ENCODE measurements around the gene WDR4. TPM values are rescaled to one million over a fixed set of nuclear protein-coding genes. Genes with fewer than 3 reads are reported as not detected.
A peak's percentile ranks its signal among the peaks of the same experiment; 100 is the strongest.
"Not testable (repeated sequence)": the region's sequence is repeated elsewhere in the genome, so short reads cannot be mapped to it uniquely, and the experiment has no call there.

WDR4 gene
- total and polyA plus RNA-seq, 7 experiments from 2014 or later: 10.4 to 39.1 (median 29.2) TPM

DNA sequence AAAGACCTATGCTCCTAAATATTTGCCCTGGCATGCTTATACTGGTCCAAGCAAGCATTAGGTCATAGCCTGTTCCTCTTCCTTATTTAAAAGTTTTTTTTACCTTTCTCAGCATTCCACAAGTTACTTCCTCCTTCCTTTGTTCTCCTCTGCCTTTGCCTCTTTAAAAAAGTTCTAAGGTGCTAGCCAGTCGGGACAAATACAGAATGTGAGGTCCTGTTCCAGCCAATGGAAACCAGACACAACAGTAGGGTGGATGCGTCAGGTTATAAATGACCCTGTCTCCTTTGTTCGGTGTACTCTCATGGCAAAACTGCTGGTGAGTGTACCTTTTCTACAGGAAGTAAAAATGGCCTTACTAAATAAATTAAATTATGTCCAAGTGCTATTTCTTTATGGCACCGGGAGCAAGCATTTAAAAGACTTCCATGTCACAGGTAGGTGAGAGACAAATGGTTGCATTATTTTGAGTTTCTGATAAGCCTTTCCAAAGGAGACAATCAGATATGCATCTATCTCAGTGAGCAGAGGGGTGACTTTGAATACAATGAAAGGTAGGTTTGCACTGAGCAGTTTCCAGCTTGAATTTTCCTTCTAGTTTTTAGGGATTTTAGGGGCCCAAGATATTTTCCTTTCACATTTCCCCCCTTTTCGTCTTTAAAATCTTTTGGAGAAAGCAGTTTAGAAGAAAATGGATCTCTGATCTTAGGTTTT, 66.7 kb downstream of the WDR4 start:
- ChIA-PET POLR2A (interaction anchor here (0.7 kb wide), 1 partner anchor 17 kb away, joined by 3 read pairs; no protein-coding TSS in a partner anchor), CTCF (interaction anchor here (0.7 kb wide), 1 partner anchor 432 kb away, joined by 3 read pairs; no protein-coding TSS in a partner anchor)
- not testable (repeated sequence) for H3K4me1 ChIP-seq (ENCODE audit: control insufficient read depth in 2 of 2, insufficient read depth in 2 of 2, low read length in 2 of 2); H3K36me3 Mint-ChIP-seq; H3K4me3 Mint-ChIP-seq; H3K4me1 Mint-ChIP-seq; H3K27me3 ChIP-seq (ENCODE audit: control insufficient read depth in 2 of 2, insufficient read depth in 2 of 2, low read length in 2 of 2); H3K27ac ChIP-seq (ENCODE audit: low read depth, low read length); ATAC-seq; H3K9me3 Mint-ChIP-seq; H3K9me3 ChIP-seq (ENCODE audit: control insufficient read depth in 2 of 3, low read length in 3 of 3); H3K4me3 ChIP-seq (ENCODE audit: low read length); H3K36me3 ChIP-seq (ENCODE audit: control insufficient read depth in 2 of 3, insufficient read depth in 3 of 3, low read length in 3 of 3); DNase-seq
- H3K27ac Mint-ChIP-seq: peak overlapping the region in 1 of 9 donors; percentile 56
- intact Hi-C loops (cut with micrococcal nuclease): loop anchor here in 1 of 2 donors (10.0 kb wide), 1 partner anchor 68 kb away; no protein-coding TSS in a partner anchor
- H3K27me3 Mint-ChIP-seq: peaks cover 0 to 32% (median 0%) of the 10 kb centered on the region in 5 donors

DNA sequence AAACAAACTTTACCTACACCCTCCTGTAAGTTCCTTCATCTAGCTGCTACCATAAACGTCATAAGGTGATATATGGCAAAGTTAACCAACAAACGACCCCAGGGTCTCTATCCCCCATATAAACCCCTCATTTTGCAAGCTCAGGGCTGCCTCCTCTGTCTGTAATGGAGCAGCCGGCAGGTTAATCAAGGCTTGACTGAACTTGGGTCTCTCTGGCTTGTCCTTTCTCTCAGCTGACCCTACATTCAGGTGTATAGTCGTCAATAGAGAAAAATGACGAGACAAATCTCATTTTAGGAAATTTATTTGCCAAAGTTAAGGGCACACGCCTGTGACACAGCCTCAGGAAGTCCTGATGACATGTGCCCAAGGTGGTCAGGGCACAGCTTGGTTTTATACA, 67.4 kb downstream of the WDR4 start:
- no peak overlapping the region for H3K27ac ChIP-seq (ENCODE audit: low read depth, low read length)
- H3K9me3 ChIP-seq (ENCODE audit: control insufficient read depth in 2 of 3, low read length in 3 of 3): no peaks in the 10 kb centered on the region
- Mint-ChIP-seq H3K9me3 (peaks cover 0 to 9% (median 0%) of the 10 kb centered on the region in 11 donors), H3K4me1 (peaks cover 0 to 10% (median 0%) of the 10 kb centered on the region in 7 donors), H3K27ac (no peak overlapping the region), H3K27me3 (peaks cover 0 to 32% (median 0%) of the 10 kb centered on the region in 5 donors), H3K36me3 (peaks cover 0 to 2% (median 0%) of the 10 kb centered on the region in 5 donors), H3K4me3 (no peak overlapping the region)
- no peaks in the 10 kb centered on the region for H3K27me3 ChIP-seq (ENCODE audit: control insufficient read depth in 2 of 2, insufficient read depth in 2 of 2, low read length in 2 of 2)
- no peaks in the 10 kb centered on the region for H3K36me3 ChIP-seq (ENCODE audit: control insufficient read depth in 2 of 3, insufficient read depth in 3 of 3, low read length in 3 of 3)
- no peak for DNase-seq
- ATAC-seq: no peak
- ChIA-PET CTCF (no interaction called here), POLR2A (interaction anchor here (0.7 kb wide), 1 partner anchor 16 kb away, joined by 3 read pairs; no protein-coding TSS in a partner anchor)
- intact Hi-C loops (cut with micrococcal nuclease): loop anchor here in 1 of 2 donors (10.0 kb wide), 1 partner anchor 67 kb away; no protein-coding TSS in a partner anchor
- H3K4me1 ChIP-seq (ENCODE audit: control insufficient read depth in 2 of 2, insufficient read depth in 2 of 2, low read length in 2 of 2): no peaks in the 10 kb centered on the region
- no peak overlapping the region for H3K4me3 ChIP-seq (ENCODE audit: low read length)

DNA sequence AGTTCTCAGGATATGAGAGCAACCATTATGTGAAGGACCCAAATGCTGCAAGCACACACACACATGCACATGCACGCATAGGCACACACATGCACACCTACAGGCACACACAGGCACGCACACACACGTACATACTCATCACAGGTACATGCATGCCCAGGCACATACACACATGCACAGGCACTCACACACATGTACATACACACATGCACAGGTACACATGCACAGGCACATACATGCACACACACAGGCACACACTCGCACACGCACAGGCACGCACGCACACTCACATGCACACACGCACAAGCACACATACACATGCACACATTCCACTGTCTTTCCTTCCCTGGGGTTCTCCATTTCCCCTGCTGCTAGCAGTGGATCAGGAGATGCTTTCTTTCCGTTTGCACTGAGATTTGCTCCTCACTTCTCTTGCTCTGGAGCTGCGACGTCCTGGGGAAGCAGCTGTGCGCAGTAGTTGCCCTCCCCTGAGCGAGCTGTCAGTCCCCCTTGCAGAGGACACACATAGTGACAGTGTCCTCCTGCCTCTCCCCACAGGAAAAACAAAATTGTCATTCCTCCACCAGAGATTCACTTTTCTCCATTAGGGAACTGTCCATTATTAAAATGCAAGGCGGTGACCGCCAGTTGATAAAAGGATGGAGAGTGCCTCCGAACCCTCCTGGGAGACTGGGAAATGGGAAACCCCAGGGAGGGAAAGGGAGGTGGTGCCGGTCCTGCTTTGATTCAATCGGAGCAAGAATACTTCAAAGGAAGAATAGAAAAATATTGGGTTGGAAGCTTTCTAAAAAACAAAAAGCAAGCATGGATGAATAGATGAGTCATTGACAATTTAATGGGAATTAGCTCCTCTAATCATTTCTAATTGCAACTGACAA, 69.5 kb downstream of the WDR4 start:
- POLR2A ChIA-PET: interaction anchor here (1.1 kb wide), 1 partner anchor 22 kb away, joined by 3 read pairs; no protein-coding TSS in a partner anchor

DNA sequence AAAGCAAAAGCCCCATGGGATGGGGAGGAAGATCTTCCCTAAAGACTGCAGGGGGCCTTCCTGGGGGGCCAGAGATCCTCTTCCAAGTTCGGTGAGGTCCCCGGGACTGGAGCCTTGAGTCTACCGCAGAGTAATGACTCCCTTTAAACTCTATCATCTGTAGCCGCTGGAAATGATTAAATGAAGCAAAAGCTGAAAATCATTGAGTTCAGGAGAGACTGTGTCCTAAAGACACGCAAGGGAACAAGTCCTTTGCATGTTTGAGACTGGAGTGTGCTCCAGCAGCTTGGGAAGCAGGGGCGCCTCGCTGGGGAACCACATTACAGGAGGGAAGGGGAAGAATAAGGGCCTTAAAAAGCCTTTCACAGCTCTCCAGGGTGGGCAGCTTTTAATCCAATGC, 70.2 kb downstream of the WDR4 start:
- no peaks in the 10 kb centered on the region for H3K4me1 ChIP-seq (ENCODE audit: control insufficient read depth in 2 of 2, insufficient read depth in 2 of 2, low read length in 2 of 2)
- H3K27me3 Mint-ChIP-seq: peaks cover 0 to 48% (median 0%) of the 10 kb centered on the region in 5 donors
- no peaks in the 10 kb centered on the region for H3K36me3 Mint-ChIP-seq
- H3K9me3 Mint-ChIP-seq: peaks cover 0 to 1% (median 0%) of the 10 kb centered on the region in 11 donors
- H3K36me3 ChIP-seq (ENCODE audit: control insufficient read depth in 2 of 3, insufficient read depth in 3 of 3, low read length in 3 of 3): no peaks in the 10 kb centered on the region
- no peak overlapping the region for H3K4me3 Mint-ChIP-seq
- DNase-seq (no peak), ATAC-seq (no peak)
- no peak overlapping the region for H3K27ac ChIP-seq (ENCODE audit: low read depth, low read length)
- no peaks in the 10 kb centered on the region for H3K9me3 ChIP-seq (ENCODE audit: control insufficient read depth in 2 of 3, low read length in 3 of 3)
- H3K27me3 ChIP-seq (ENCODE audit: control insufficient read depth in 2 of 2, insufficient read depth in 2 of 2, low read length in 2 of 2): no peaks in the 10 kb centered on the region
- intact Hi-C loops (cut with micrococcal nuclease): no loop called here
- H3K4me3 ChIP-seq (ENCODE audit: low read length): no peak overlapping the region
- CTCF ChIA-PET: interaction anchor here (0.6 kb wide), 1 partner anchor 83 kb away, joined by 3 read pairs; no protein-coding TSS in a partner anchor
- POLR2A ChIA-PET: interaction anchor here (1.1 kb wide), 1 partner anchor 21 kb away, joined by 3 read pairs; no protein-coding TSS in a partner anchor
- peak overlapping the region in 2 of 9 donors; percentile 30 to 48 for H3K27ac Mint-ChIP-seq
- peaks cover 0 to 10% (median 0%) of the 10 kb centered on the region in 7 donors for H3K4me1 Mint-ChIP-seq

More for the DNA sequence above, 69.5 kb downstream of the WDR4 start:
- Mint-ChIP-seq H3K4me3 (no peak overlapping the region), H3K9me3 (peaks cover 0 to 3% (median 0%) of the 10 kb centered on the region in 11 donors), H3K4me1 (peaks cover 0 to 10% (median 0%) of the 10 kb centered on the region in 7 donors), H3K27me3 (peaks cover 0 to 45% (median 0%) of the 10 kb centered on the region in 5 donors), H3K27ac (peak overlapping the region in 3 of 9 donors; percentile 30 to 68 (median 51)), H3K36me3 (no peaks in the 10 kb centered on the region)
- Histone ChIP-seq H3K36me3 (ENCODE audit: control insufficient read depth in 2 of 3, insufficient read depth in 3 of 3, low read length in 3 of 3) (no peaks in the 10 kb centered on the region), H3K4me1 (ENCODE audit: control insufficient read depth in 2 of 2, insufficient read depth in 2 of 2, low read length in 2 of 2) (no peaks in the 10 kb centered on the region), H3K27ac (ENCODE audit: low read depth, low read length) (no peak overlapping the region), H3K27me3 (ENCODE audit: control insufficient read depth in 2 of 2, insufficient read depth in 2 of 2, low read length in 2 of 2) (no peaks in the 10 kb centered on the region), H3K4me3 (ENCODE audit: low read length) (no peak overlapping the region), H3K9me3 (ENCODE audit: control insufficient read depth in 2 of 3, low read length in 3 of 3) (no peaks in the 10 kb centered on the region)
- intact Hi-C loops (cut with micrococcal nuclease): loop anchor here in 1 of 2 donors (10.0 kb wide), 1 partner anchor 65 kb away; no protein-coding TSS in a partner anchor
- CTCF ChIA-PET: interaction anchor here (0.6 to 0.7 kb wide), 2 partner anchors 83 to 266 kb away, joined by 3 read pairs; no protein-coding TSS in a partner anchor
- no peak for DNase-seq
- no peak for ATAC-seq

DNA sequence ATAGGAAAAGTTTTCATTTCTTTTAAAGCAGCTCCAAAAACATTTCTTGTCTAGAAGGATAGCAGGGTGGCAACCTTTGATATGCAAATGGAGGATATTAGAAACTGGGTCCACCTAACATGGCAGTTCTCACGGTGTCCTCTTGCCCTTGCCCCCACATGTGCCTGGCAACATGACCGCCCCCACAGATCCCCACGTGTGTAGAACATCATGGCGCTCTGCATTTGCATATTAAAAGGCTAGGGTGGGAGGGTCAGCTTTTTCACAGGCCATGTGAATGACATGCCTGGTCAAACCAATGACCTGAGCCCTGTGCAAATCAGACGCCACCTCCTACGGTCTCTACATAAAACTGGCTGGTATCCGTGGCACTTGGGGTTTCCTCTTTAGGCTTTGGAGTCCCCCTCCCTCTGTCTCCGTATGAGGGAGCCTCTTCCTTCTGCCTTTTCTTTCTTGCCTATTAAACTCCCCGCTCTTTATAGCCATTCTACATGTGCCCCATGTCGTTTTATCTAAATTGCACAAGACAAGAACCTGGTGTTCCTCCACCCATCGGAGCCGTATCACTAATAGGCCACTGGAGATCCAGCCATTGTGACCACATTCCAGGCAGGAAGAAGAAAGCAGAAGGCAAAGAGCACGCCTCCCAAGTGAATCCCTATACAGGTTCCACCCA, 71.3 kb downstream of the WDR4 start:
- no peak overlapping the region for H3K27ac ChIP-seq (ENCODE audit: low read depth, low read length)
- no peaks in the 10 kb centered on the region for H3K4me1 ChIP-seq (ENCODE audit: control insufficient read depth in 2 of 2, insufficient read depth in 2 of 2, low read length in 2 of 2)
- H3K27me3 Mint-ChIP-seq: peaks cover 0 to 45% (median 0%) of the 10 kb centered on the region in 5 donors
- peaks cover 0 to 7% (median 0%) of the 10 kb centered on the region in 7 donors for H3K4me1 Mint-ChIP-seq
- ATAC-seq (no peak), DNase-seq (no peak)
- H3K27me3 ChIP-seq (ENCODE audit: control insufficient read depth in 2 of 2, insufficient read depth in 2 of 2, low read length in 2 of 2): no peaks in the 10 kb centered on the region
- H3K36me3 Mint-ChIP-seq: no peaks in the 10 kb centered on the region
- no peaks in the 10 kb centered on the region for H3K36me3 ChIP-seq (ENCODE audit: control insufficient read depth in 2 of 3, insufficient read depth in 3 of 3, low read length in 3 of 3)
- H3K4me3 ChIP-seq (ENCODE audit: low read length): no peak overlapping the region
- H3K9me3 ChIP-seq (ENCODE audit: control insufficient read depth in 2 of 3, low read length in 3 of 3): no peaks in the 10 kb centered on the region
- ChIA-PET POLR2A (interaction anchor here (1.7 kb wide), 1 partner anchor 25 kb away, joined by 3 read pairs; no protein-coding TSS in a partner anchor), CTCF (no interaction called here)
- no peak overlapping the region for H3K27ac Mint-ChIP-seq
- intact Hi-C loops (cut with micrococcal nuclease): no loop called here
- no peak overlapping the region for H3K4me3 Mint-ChIP-seq
- H3K9me3 Mint-ChIP-seq: no peaks in the 10 kb centered on the region
